ENCODE data around the gene DLX2. TPM values are rescaled to one million over a fixed set of nuclear protein-coding genes. Genes with fewer than 3 reads are reported as not detected.

The DLX2 gene
- total and polyA plus RNA-seq, 4 donors, result 0.01 to 0.26 TPM; not detected in 2

- ATAC-seq (ENCODE audit: insufficient read depth, low FRiP score) (no peak), DNase-seq (no peak)
- WGBS, 2 donors, result 88 to 90% methylated on average over 5 of the region's 5 CpGs
These were observed 29.2 kb upstream of the DLX2 start for GRCh38 chr2:172131713-172132555.

GRCh38 chr2:172129404-172129803 is 26.7 kb upstream of the DLX2 start:
- H3K9me3 ChIP-seq (ENCODE audit: control insufficient read depth in 4 of 4, insufficient read depth in 3 of 4, low read length in 3 of 4), result no peaks in the 10 kb centered on the region
- DNase-seq, result no peak

More at GRCh38 chr2:172131713-172132555, 29.2 kb upstream of the DLX2 start:
- H3K4me1 ChIP-seq (ENCODE audit: control insufficient read depth in 5 of 5, insufficient read depth in 5 of 5, low read length in 5 of 5), result no peaks in the 10 kb centered on the region
- no peak for TF ChIP-seq CTCF (IDR thresholded peaks at IDR 0.05; ENCODE audit: control extremely low read depth, extremely low read depth)
- H3K4me3 ChIP-seq, result no peak overlapping the region
- H3K9ac ChIP-seq (ENCODE audit: insufficient read depth in 1 of 2, low read length in 2 of 2), result no peak overlapping the region
- H3K9me3 ChIP-seq (ENCODE audit: control insufficient read depth in 4 of 4, insufficient read depth in 3 of 4, low read length in 3 of 4), result no peaks in the 10 kb centered on the region
- no peaks in the 10 kb centered on the region for H3K36me3 ChIP-seq (ENCODE audit: control insufficient read depth in 4 of 4, insufficient read depth in 4 of 4, low read length in 4 of 4)
- no peaks in the 10 kb centered on the region for H3K27me3 ChIP-seq (ENCODE audit: control insufficient read depth in 3 of 3, insufficient read depth in 3 of 3, low read length in 2 of 3)
- no peak overlapping the region for H3K27ac ChIP-seq (ENCODE audit: low read depth in 1 of 2, low read length in 1 of 2)

GRCh38 chr2:172128484-172128883 is 25.8 kb upstream of the DLX2 start:
- Histone ChIP-seq H3K9me3 (ENCODE audit: control insufficient read depth in 4 of 4, insufficient read depth in 3 of 4, low read length in 3 of 4) (no peaks in the 10 kb centered on the region), H3K27me3 (ENCODE audit: control insufficient read depth in 3 of 3, insufficient read depth in 3 of 3, low read length in 2 of 3) (no peaks in the 10 kb centered on the region), H3K4me3 (no peak overlapping the region), H3K36me3 (ENCODE audit: control insufficient read depth in 4 of 4, insufficient read depth in 4 of 4, low read length in 4 of 4) (no peaks in the 10 kb centered on the region), H3K4me1 (ENCODE audit: control insufficient read depth in 5 of 5, insufficient read depth in 5 of 5, low read length in 5 of 5) (no peaks in the 10 kb centered on the region), H3K9ac (ENCODE audit: insufficient read depth in 1 of 2, low read length in 2 of 2) (no peak overlapping the region), H3K27ac (ENCODE audit: low read depth in 1 of 2, low read length in 1 of 2) (no peak overlapping the region)
- no peak for TF ChIP-seq CTCF (IDR thresholded peaks at IDR 0.05; ENCODE audit: control extremely low read depth, extremely low read depth)
- DNase-seq (no peak), ATAC-seq (ENCODE audit: insufficient read depth, low FRiP score) (no peak)

More at GRCh38 chr2:172129404-172129803, 26.7 kb upstream of the DLX2 start:
- no peaks in the 10 kb centered on the region for H3K36me3 ChIP-seq (ENCODE audit: control insufficient read depth in 4 of 4, insufficient read depth in 4 of 4, low read length in 4 of 4)
- no peak overlapping the region for H3K4me3 ChIP-seq
- H3K4me1 ChIP-seq (ENCODE audit: control insufficient read depth in 5 of 5, insufficient read depth in 5 of 5, low read length in 5 of 5), result no peaks in the 10 kb centered on the region
- no peak overlapping the region for H3K27ac ChIP-seq (ENCODE audit: low read depth in 1 of 2, low read length in 1 of 2)
- no peak overlapping the region for H3K9ac ChIP-seq (ENCODE audit: insufficient read depth in 1 of 2, low read length in 2 of 2)
- no peak for ATAC-seq (ENCODE audit: insufficient read depth, low FRiP score)
- TF ChIP-seq CTCF (IDR thresholded peaks at IDR 0.05; ENCODE audit: control extremely low read depth, extremely low read depth), result no peak
- H3K27me3 ChIP-seq (ENCODE audit: control insufficient read depth in 3 of 3, insufficient read depth in 3 of 3, low read length in 2 of 3), result no peaks in the 10 kb centered on the region

Measured in lung (tissue), 12 donors.